IPS-11a (cell line): ENCODE data around the gene OR6K3.
"Not testable (repeated sequence)": the region's sequence is repeated elsewhere in the genome, so short reads cannot be mapped to it uniquely, and the experiment has no call there.

Source experiments
- H3K4me3 ChIP-seq: one replicate; pipeline ENCODE4 v1.5.1; 2013; ENCODE audit warnings: low read depth, low read length, control low read depth

Gene OR6K3, protein sequence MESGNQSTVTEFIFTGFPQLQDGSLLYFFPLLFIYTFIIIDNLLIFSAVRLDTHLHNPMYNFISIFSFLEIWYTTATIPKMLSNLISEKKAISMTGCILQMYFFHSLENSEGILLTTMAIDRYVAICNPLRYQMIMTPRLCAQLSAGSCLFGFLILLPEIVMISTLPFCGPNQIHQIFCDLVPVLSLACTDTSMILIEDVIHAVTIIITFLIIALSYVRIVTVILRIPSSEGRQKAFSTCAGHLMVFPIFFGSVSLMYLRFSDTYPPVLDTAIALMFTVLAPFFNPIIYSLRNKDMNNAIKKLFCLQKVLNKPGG

GRCh38 chr1:158720620-158721019 is at the start of gene OR6K3:
OR6K3 (minus strand) TSS chr1:158720720; CDS start chr1:158718115, 2,605 bp downstream.
- no peak within 1 kb of the TSS for H3K4me3 ChIP-seq

DNA sequence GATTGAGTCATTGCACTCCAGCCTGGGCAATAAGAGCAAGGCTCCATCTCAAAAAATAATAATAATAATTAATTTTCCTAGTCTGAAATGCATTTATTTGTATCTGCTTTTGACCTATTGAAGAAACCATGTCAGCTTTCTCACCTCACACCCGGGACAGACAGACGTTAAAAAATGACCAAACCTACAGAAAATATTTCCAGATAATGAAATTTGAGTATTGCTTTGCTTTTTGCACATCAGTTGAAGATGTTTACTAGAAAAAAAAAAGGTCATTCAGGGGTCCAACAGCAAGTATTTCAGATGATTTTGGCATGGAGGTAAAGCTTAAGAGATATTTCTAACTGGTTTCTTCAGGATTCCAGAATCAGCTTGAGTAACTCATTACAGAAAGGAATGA is 33.9 kb upstream of the OR6K3 start, which contains the start of gene OR6K6:
Gene OR6K6, plus strand, starts transcription at position 301 of the 400 bp plus-strand sequence. CDS start 168 bp downstream, outside the sequence.
- H3K4me3 ChIP-seq = no peak within 1 kb of the TSS

DNA sequence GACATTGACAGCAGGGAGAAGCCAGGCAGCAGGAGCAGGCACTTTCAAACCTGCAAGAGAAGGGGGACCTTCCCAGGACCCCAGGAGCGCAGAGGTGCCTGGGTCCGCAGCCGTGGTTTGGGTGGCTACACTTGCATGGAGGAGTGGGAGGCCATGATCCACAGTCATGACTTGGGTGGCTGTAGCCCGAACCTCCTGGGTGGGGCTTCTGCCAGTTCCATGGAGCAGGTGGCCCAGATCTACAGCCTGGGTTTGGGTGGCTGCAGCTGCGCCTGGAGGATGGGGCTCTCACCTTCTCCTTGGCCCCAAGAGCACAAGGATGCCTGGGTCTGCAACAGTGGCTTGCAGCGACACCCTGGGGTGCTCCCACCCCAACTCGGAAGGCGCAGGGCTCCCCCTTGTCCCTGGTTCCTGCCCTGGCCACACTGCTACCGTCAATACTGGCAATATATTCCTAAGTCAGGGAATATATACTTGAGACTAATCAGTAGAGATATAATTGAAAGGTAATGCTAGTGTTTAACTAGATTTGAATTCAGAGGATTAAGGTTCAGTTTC is 31.7 kb upstream of the OR6K3 start:
- no peak overlapping the region for H3K4me3 ChIP-seq

GRCh38 chr1:158735848-158736247 is 15.3 kb upstream of the OR6K3 start:
- no peak overlapping the region for H3K4me3 ChIP-seq

DNA sequence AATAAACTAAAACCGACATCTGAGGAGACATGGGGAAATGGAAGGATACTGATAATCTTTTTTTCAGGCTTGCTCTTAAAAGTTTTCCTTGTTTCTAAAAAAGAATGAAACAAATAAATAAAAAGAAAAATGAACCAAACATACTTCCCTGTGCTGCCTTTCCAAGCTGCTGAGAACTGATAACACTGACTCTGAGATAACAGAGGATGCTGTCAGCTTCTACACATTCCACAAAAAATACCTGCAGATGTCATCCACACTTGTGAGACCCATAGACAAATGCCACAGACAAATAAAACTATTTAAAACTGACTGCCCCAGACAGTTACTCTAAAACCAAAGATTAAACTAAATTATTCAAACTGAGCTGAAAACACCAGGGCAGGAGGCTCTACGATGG is 12.0 kb upstream of the OR6K3 start:
- no peak overlapping the region for H3K4me3 ChIP-seq

DNA sequence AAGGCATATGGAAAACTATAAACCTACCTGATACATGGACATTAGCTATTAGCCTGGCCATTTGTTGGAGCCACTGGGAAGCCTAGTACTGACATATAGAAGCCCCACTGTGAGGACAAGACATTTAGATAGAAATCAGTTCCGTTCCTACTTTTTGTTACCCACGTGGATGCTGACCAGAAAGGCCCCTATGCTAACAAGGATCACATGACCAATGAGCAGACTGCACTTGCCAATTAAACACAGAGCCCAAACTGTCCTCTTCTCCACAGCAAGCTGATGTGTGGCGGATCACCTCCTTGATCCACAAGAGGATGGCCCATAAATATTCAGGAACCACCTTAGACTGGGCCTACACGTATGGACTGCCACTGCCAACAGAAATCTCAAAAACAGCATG is 11.2 kb upstream of the OR6K3 start:
- no peak overlapping the region for H3K4me3 ChIP-seq

DNA sequence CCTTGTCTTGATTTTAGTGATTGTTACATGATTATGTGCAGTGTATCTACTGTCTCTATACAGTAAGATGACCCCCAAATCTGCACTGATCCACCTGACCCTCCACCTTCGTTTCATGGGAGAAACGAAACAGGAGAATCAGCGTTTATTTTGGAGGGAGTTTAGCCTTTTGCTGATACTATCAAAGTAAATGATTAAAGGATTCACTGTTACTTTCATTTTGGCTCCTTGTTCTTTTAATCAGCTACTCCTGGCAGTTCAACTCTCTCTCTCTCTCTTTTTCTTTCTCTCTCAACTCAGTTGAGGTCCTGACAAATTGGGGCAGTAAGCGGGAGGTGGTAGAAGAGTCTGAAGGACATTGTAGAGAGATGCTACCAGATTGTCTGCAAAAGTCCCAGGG is 9.9 kb upstream of the OR6K3 start:
- no peak overlapping the region for H3K4me3 ChIP-seq

GRCh38 chr1:158728510-158729225 is 8.1 kb upstream of the OR6K3 start:
- no peak overlapping the region for H3K4me3 ChIP-seq

DNA sequence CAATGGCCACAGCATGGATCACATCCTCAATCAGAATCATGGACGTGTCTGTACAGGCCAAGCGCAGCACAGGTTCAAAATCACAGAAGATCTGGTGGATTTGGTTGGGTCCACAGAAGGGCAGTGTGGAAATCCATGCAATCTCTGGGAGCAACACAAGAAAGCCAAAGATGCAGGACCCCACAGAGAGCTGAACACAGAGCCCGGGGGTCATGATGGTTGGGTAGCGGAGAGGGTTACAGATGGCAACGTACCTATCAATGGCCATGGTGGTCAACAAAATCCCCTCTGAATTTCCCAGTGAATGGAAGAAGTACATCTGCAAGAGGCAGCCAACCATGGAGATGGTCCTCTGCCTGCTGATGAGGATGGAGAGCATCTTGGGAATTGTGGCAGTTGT is 3.9 kb upstream of the OR6K3 start:
- H3K4me3 ChIP-seq = no peak overlapping the region

DNA sequence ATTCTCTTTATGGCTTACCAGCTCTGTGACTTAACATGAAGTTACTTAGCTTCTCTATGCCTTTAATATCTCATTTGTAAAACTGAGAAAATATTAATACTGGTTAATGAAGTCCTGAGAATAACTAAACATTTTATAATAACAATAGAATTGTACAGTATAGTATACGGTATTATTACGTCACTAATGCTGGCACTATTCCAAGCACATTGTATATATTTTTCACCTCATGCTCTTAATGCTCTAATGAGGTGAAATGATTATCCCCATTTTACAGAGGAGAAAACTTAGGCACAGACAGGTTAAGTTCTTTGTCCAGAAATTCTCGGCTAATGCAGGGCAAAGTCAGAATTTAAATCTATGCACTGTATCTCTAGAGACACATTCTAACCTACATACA is 856 bp downstream of the OR6K3 start:
- H3K4me3 ChIP-seq = no peak overlapping the region

DNA sequence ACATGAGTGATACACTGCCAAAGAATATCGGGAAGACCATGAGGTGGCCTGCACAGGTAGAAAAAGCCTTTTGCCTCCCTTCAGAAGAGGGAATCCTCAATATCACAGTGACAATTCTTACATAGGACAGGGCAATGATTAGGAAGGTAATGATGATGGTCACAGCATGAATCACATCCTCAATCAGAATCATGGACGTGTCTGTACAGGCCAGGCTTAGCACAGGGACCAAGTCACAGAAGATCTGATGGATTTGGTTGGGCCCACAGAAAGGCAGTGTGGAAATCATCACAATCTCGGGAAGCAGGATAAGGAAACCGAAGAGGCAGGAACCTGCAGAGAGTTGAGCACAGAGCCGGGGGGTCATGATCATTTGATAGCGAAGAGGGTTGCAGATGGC is 3.2 kb downstream of the OR6K3 start:
- no peak overlapping the region for H3K4me3 ChIP-seq

DNA sequence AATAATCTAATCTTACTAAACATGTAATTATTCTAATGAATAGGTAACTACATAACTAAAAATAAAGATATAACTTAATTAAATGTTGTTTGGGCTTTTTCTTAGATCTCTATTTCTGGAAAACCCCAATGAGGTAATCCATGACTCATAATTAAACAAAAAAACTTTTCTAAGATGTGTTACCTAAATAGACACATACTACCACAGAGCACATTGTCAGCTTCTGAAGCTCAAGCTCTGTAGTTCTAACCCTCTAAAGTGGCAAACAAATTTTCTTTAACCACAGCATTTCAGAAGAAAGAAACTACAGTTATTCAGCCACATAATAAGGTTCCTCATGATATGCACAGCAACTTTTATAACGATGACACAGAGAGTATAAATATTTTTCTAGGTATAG is 4.2 kb downstream of the OR6K3 start:
- no peak overlapping the region for H3K4me3 ChIP-seq

- no peak overlapping the region for H3K4me3 ChIP-seq
Measured at GRCh38 chr1:158714754-158715153, 5.8 kb downstream of the OR6K3 start.

- H3K4me3 ChIP-seq = no peak overlapping the region
Measured at GRCh38 chr1:158711098-158711497, 9.4 kb downstream of the OR6K3 start.

- no peak overlapping the region for H3K4me3 ChIP-seq
Measured at GRCh38 chr1:158706096-158706495, 14.4 kb downstream of the OR6K3 start.

DNA sequence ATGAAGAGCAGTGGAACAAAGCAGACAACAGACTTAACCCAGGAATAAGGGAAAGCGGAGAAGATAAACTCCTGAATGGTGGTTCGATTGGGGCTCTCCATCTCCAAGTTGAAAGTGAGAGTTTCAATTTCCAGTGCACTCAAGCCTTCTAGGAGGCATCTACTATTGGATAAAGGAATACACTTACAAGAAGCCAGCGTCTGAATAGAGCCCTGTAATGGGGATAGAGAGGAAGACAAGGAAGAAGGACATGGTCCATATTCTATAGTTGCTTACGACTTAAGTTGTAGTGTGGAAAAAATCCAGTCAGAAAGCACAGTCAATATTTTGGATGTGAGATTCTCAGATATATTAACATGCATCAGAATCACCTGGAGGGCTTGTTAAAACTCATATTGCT is 20.0 kb downstream of the OR6K3 start, which contains the start of gene OR6K2:
Gene OR6K2, minus strand, starts transcription at position 101 of the 400 bp plus-strand sequence. Its CDS starts 0 bp downstream, at position 101.
- no peak within 1 kb of the TSS for H3K4me3 ChIP-seq

- no peak overlapping the region for H3K4me3 ChIP-seq
Measured at GRCh38 chr1:158694596-158694995, 25.9 kb downstream of the OR6K3 start.

- no peak overlapping the region for H3K4me3 ChIP-seq
Measured at GRCh38 chr1:158692356-158692755, 28.2 kb downstream of the OR6K3 start.

- H3K4me3 ChIP-seq = no peak overlapping the region
Measured at GRCh38 chr1:158691907-158692306, 28.6 kb downstream of the OR6K3 start.

- H3K4me3 ChIP-seq = not testable (repeated sequence)
Measured at GRCh38 chr1:158691149-158691548, 29.4 kb downstream of the OR6K3 start.

DNA sequence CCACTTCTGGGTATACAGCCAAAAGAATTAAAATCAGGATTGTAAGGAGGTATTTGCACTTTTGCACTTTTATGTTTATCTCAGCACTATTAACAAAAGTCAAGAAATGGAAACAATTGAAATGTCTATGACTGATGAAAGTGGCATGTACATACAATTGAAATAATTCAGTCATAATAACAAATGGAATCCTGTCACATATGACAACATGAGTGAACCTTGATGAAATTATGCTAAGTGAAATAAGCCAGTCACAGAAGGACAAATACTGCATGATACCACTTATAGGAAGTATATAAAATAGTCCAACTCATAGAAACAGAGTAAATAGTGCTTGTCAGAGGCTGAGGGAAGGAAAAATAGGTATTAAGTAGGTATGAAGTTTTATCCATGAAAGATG is 30.6 kb downstream of the OR6K3 start:
- H3K4me3 ChIP-seq = no peak overlapping the region

DNA sequence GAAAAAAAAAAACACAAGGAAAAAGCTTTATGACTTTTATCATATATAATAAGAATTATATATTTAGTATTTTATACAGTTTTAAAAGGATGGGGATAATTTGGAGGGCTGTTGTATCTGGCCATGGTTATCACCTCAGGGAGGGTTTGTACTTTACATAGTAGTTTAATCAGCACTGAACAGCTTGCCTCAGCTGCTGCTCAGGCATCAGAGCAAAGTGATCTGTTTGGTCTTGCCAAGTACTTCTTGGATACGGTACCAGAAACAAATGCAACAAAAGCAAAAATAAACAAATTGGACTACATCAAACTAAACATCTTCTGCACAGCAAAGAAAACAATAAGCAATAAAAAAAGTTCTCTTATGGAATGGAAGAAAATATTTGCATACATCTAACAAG is 31.4 kb downstream of the OR6K3 start:
- no peak overlapping the region for H3K4me3 ChIP-seq
